Mesothelial cell of epicardium (in vitro differentiated cells): ENCODE data around the gene ITCH. TPM values are rescaled to one million over a fixed set of nuclear protein-coding genes. Genes with fewer than 3 reads are reported as not detected.
"Not testable (repeated sequence)": the region's sequence is repeated elsewhere in the genome, so short reads cannot be mapped to it uniquely, and the experiment has no call there.

Experiments
- DNase-seq, 2 experiments: peaks; one replicate each; pipeline ENCODE4 v3.0.0; 2021; ENCODE audit warnings: low spot score in 2 of 2; ENCODE audit not compliant: unreplicated experiment in 2 of 2
- H3K27ac Mint-ChIP-seq: 2 replicates; pipeline ENCODE4 v1.8.0; 2021; ENCODE audit warnings: mixed read lengths
- H3K27me3 Mint-ChIP-seq: 2 replicates; pipeline ENCODE4 v1.8.0; 2021; ENCODE audit warnings: low read depth, mixed read lengths
- H3K36me3 Mint-ChIP-seq: 2 replicates; pipeline ENCODE4 v1.8.0; 2021; ENCODE audit warnings: mixed read lengths
- H3K4me1 Mint-ChIP-seq: 2 replicates; pipeline ENCODE4 v1.8.0; 2021; ENCODE audit warnings: mixed read lengths
- H3K4me3 Mint-ChIP-seq: 2 replicates; pipeline ENCODE4 v1.8.0; 2021; ENCODE audit warnings: mild to moderate bottlenecking, moderate library complexity, mixed read lengths
- H3K9me3 Mint-ChIP-seq: 2 replicates; pipeline ENCODE4 v1.8.0; 2021; ENCODE audit warnings: mixed read lengths
- total RNA-seq: library from RNA; stranded (reverse); gene quantifications from 3 replicates; pipeline ENCODE4 v1.2.1, GENCODE V29; 2021
- TF ChIP-seq, protein P1 (sequence below): fragments of 200-600 bp; sonication (generic); IDR thresholded peaks from one replicate; pipeline ENCODE4 v1.5.0; 2021; ENCODE audit warnings: antibody characterized with exemption; ENCODE audit not compliant: unreplicated experiment

Gene ITCH
- total RNA-seq, 1 donor from 2014 or later: 60.2 TPM

GRCh38 chr20:34350095-34350494, 13.0 kb upstream of the ITCH start:
- Mint-ChIP-seq H3K9me3 (no peaks in the 10 kb centered on the region), H3K4me3 (no peak overlapping the region), H3K36me3 (no peaks in the 10 kb centered on the region), H3K27ac (no peak overlapping the region), H3K4me1 (peaks cover 2% of the 10 kb centered on the region), H3K27me3 (no peaks in the 10 kb centered on the region)
- no peak for DNase-seq
- TF ChIP-seq, protein P1, sequence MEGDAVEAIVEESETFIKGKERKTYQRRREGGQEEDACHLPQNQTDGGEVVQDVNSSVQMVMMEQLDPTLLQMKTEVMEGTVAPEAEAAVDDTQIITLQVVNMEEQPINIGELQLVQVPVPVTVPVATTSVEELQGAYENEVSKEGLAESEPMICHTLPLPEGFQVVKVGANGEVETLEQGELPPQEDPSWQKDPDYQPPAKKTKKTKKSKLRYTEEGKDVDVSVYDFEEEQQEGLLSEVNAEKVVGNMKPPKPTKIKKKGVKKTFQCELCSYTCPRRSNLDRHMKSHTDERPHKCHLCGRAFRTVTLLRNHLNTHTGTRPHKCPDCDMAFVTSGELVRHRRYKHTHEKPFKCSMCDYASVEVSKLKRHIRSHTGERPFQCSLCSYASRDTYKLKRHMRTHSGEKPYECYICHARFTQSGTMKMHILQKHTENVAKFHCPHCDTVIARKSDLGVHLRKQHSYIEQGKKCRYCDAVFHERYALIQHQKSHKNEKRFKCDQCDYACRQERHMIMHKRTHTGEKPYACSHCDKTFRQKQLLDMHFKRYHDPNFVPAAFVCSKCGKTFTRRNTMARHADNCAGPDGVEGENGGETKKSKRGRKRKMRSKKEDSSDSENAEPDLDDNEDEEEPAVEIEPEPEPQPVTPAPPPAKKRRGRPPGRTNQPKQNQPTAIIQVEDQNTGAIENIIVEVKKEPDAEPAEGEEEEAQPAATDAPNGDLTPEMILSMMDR: no peak

- H3K27me3 Mint-ChIP-seq, H3K4me1 Mint-ChIP-seq, H3K36me3 Mint-ChIP-seq, H3K9me3 Mint-ChIP-seq, DNase-seq, H3K4me3 Mint-ChIP-seq, H3K27ac Mint-ChIP-seq: not testable (repeated sequence)
Measured at GRCh38 chr20:34353467-34353866, 9.6 kb upstream of the ITCH start.

- Mint-ChIP-seq H3K36me3 (no peaks in the 10 kb centered on the region), H3K27ac (no peak overlapping the region), H3K27me3 (no peaks in the 10 kb centered on the region), H3K4me1 (no peaks in the 10 kb centered on the region), H3K9me3 (no peaks in the 10 kb centered on the region), H3K4me3 (no peak overlapping the region)
- TF ChIP-seq, protein P1: no peak
- DNase-seq: no peak
Measured at GRCh38 chr20:34355427-34355826, 7.6 kb upstream of the ITCH start.

- H3K27me3 Mint-ChIP-seq, H3K27ac Mint-ChIP-seq, DNase-seq, H3K9me3 Mint-ChIP-seq, H3K36me3 Mint-ChIP-seq, H3K4me3 Mint-ChIP-seq: not testable (repeated sequence)
- H3K4me1 Mint-ChIP-seq: peaks cover 14% of the 10 kb centered on the region
Measured at GRCh38 chr20:34359729-34360128, 3.3 kb upstream of the ITCH start.

- Mint-ChIP-seq H3K27ac (peak overlapping the region; percentile 100), H3K27me3 (no peaks in the 10 kb centered on the region), H3K4me3 (peak overlapping the region; percentile 98), H3K9me3 (no peaks in the 10 kb centered on the region), H3K36me3 (peaks cover 4% of the 10 kb centered on the region), H3K4me1 (peaks cover 27% of the 10 kb centered on the region)
- TF ChIP-seq, protein P1: no peak
- DNase-seq: no peak
Measured at GRCh38 chr20:34362502-34363061, 491 bp upstream of the ITCH start.

DNA sequence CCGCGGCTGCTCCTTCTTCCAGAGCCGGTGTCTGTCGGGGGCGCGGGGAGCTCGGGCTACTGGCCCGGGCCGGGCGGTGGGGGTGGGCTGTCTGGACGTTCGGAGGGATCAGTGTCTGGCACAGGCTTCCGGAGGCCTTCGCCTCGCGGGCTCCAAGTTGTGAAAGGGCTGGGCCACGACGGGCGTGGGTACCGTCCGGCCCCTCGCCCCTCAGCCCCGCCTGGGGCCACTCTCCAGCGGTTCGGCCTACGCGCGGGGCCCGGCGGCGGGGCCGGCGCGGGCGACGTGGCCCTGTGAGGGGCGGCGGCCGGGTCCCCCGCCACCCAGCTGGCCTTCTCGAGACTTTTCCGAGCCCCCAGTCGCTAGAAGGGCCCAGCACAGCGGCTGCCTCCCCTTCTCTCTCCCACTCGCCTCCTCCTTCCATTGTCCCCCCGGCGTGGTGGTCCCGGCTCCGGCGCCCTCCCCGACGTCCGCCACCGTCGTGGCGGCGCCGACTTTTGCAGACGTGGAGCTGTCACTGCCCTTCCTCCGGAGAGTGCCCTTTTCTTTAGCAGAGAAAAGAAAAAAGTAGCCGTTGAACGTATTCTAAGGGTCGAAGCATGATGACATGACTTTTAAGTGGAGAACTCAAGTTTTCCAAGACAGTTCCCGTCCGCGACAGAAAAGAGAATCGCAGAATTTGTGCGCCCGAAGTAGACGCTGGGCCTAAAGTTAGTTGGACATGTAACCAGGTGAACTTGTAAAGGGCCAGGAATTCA, 571 bp downstream of the ITCH start:
- H3K9me3 Mint-ChIP-seq: no peaks in the 10 kb centered on the region
- no peaks in the 10 kb centered on the region for H3K27me3 Mint-ChIP-seq
- TF ChIP-seq, protein P1: no peak
- no peak for DNase-seq
- H3K4me1 Mint-ChIP-seq: peaks cover 29% of the 10 kb centered on the region
- H3K27ac Mint-ChIP-seq: peak overlapping the region; percentile 100
- peaks cover 4% of the 10 kb centered on the region for H3K36me3 Mint-ChIP-seq
- H3K4me3 Mint-ChIP-seq: peak overlapping the region; percentile 98
